NCI-H187 treated with DMSO at 0.1 percent for 48 hours (cell line): ENCODE data around the gene OR7C1.
"Not testable (repeated sequence)": the region's sequence is repeated elsewhere in the genome, so short reads cannot be mapped to it uniquely, and the experiment has no call there.

Experiments
- DNase-seq: peaks from one replicate; lab custom pipeline; 2025; lab: John Stamatoyannopoulos, UW

The OR7C1 gene

GRCh38 chr19:14835011-14835410 lies at the start of gene OR7C1, which contains the start of gene OR7A5:
Gene OR7C1 (minus strand): TSS chr19:14835185. CDS start chr19:14800136, 35,049 bp downstream.
Gene OR7A5 (minus strand): TSS chr19:14835185. CDS start chr19:14828241, 6,944 bp downstream.
- no peak for DNase-seq

GRCh38 chr19:14871619-14872230 lies 36.7 kb upstream of the OR7C1 start:
- no peak for DNase-seq

GRCh38 chr19:14868497-14868896 lies 33.5 kb upstream of the OR7C1 start:
- DNase-seq = no peak

GRCh38 chr19:14848822-14849221 lies 13.8 kb upstream of the OR7C1 start, which contains the start of gene OR7A10:
Gene OR7A10 (minus strand): TSS chr19:14848922. CDS start chr19:14841877, 7,045 bp downstream.
- no peak for DNase-seq

GRCh38 chr19:14843578-14843977 lies 8.6 kb upstream of the OR7C1 start:
- no peak for DNase-seq

GRCh38 chr19:14843169-14843568 lies 8.2 kb upstream of the OR7C1 start:
- DNase-seq = no peak

- no peak for DNase-seq
Measured at GRCh38 chr19:14840206-14840605, 5.2 kb upstream of the OR7C1 start.

- DNase-seq = no peak
Measured at GRCh38 chr19:14837391-14837790, 2.4 kb upstream of the OR7C1 start.

- DNase-seq = no peak
Measured at GRCh38 chr19:14830702-14831101, 4.3 kb downstream of the OR7C1 start.

- no peak for DNase-seq
Measured at GRCh38 chr19:14826006-14826405, 9.0 kb downstream of the OR7C1 start.

- DNase-seq = no peak
Measured at GRCh38 chr19:14821937-14822336, 13.0 kb downstream of the OR7C1 start.

- no peak for DNase-seq
Measured at GRCh38 chr19:14818588-14818987, 16.4 kb downstream of the OR7C1 start.

- no peak for DNase-seq
Measured at GRCh38 chr19:14817052-14817451, 17.9 kb downstream of the OR7C1 start.

- no peak for DNase-seq
Measured at GRCh38 chr19:14814982-14815652, 19.9 kb downstream of the OR7C1 start.

- no peak for DNase-seq
Measured at GRCh38 chr19:14809272-14810057, 25.5 kb downstream of the OR7C1 start.

GRCh38 chr19:14804765-14805164 lies 30.2 kb downstream of the OR7C1 start:
- DNase-seq = no peak

- no peak for DNase-seq
Measured at GRCh38 chr19:14798760-14799159, 36.2 kb downstream of the OR7C1 start.

GRCh38 chr19:14796021-14796420 lies 39.0 kb downstream of the OR7C1 start:
- DNase-seq = no peak

GRCh38 chr19:14795078-14795721 lies 39.8 kb downstream of the OR7C1 start:
- no peak for DNase-seq

- DNase-seq = not testable (repeated sequence)
Measured at GRCh38 chr19:14792250-14792649, 42.7 kb downstream of the OR7C1 start.

GRCh38 chr19:14786421-14786851 lies 48.5 kb downstream of the OR7C1 start:
- DNase-seq = no peak

- not testable (repeated sequence) for DNase-seq
Measured at GRCh38 chr19:14785102-14785793, 49.7 kb downstream of the OR7C1 start.
